ENCODE results near the gene GPR63.

GPR63 gene

DNA sequence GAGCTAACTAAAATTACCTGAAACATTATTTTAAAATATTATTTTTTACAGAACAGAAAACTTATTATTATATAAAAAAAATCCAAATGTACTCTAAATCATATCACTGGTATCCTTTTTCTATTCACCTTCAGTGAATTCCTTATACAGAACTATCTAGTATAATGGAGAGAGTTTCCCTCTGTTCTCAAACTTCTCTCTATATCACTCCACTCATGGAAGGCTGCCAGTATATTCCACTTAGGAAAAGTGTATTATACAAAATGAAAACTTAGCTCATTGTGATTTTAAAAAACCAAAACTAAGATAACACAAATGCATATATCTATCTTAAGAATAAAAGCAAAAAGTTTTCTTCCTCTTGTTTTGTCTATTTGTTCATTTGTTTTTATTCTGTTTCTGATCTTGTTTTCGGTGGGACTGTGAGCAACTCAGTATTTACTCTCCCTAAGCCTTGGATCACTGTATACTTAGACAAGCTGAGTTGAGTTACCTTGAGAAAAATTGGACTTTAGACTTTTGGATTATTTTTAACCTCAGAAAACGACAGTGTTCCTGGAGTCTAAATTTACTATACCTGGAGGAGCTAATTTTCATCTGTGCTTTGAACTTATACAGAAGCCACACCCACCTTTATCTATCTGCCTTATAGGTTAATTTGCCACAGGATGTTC is 61.4 kb downstream of the GPR63 start:
- DNase-seq (ENCODE audit: extremely low read depth, low read depth), result no peak
- TF ChIP-seq, protein P1, sequence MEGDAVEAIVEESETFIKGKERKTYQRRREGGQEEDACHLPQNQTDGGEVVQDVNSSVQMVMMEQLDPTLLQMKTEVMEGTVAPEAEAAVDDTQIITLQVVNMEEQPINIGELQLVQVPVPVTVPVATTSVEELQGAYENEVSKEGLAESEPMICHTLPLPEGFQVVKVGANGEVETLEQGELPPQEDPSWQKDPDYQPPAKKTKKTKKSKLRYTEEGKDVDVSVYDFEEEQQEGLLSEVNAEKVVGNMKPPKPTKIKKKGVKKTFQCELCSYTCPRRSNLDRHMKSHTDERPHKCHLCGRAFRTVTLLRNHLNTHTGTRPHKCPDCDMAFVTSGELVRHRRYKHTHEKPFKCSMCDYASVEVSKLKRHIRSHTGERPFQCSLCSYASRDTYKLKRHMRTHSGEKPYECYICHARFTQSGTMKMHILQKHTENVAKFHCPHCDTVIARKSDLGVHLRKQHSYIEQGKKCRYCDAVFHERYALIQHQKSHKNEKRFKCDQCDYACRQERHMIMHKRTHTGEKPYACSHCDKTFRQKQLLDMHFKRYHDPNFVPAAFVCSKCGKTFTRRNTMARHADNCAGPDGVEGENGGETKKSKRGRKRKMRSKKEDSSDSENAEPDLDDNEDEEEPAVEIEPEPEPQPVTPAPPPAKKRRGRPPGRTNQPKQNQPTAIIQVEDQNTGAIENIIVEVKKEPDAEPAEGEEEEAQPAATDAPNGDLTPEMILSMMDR (IDR thresholded peaks at IDR 0.05; ENCODE audit: low read depth, low read length, missing control alignments), result no peak
- no peak overlapping the region for H3K4me3 ChIP-seq (replicated peaks; ENCODE audit: low read depth, low read length)

DNA sequence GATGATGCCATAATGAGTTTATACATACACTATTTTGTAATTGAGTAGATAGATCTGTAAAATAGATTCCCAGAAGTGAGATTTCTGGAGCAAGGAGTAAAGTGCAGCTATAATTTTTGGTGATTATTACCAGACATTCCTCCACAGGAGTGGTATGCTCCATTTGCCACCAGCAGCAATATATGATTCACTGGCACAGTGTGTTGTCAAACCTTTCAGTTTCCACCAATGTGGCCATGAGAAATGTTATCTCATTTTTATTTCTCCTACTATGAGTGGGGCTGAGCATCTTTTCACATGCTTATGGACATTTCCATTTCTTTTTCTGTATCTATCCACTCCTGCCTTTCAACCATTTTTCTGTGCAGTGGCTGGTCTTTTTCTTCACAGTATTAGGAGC is 70.5 kb downstream of the GPR63 start:
- no peak for DNase-seq (ENCODE audit: extremely low read depth, low read depth)
- TF ChIP-seq, protein P1 (IDR thresholded peaks at IDR 0.05; ENCODE audit: low read depth, low read length, missing control alignments), result no peak
- no peak overlapping the region for H3K4me3 ChIP-seq (replicated peaks; ENCODE audit: low read depth, low read length)

DNA sequence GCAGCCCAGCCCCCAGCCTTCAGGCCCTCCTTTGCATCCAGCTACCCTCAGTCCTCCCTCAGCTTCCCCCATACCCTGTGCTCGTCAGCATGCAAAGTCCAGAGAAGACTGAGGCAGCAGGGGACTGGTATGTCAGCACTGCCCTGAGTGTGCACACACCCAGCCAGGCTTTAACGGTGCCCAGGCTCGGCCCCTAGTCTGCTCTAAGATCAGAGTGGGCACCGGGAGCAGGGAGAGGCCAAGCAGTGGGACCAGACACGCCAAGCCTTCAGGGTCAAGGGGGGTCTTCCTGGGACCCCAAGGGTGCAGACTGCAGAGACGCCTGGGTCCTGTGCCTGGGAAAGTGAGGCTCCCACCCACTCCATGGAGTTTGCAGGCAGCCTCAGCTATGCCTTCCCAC is 74.7 kb downstream of the GPR63 start:
- TF ChIP-seq, protein P1 (IDR thresholded peaks at IDR 0.05; ENCODE audit: low read depth, low read length, missing control alignments), result no peak
- no peak overlapping the region for H3K4me3 ChIP-seq (replicated peaks; ENCODE audit: low read depth, low read length)
- no peak for DNase-seq (ENCODE audit: extremely low read depth, low read depth)

DNA sequence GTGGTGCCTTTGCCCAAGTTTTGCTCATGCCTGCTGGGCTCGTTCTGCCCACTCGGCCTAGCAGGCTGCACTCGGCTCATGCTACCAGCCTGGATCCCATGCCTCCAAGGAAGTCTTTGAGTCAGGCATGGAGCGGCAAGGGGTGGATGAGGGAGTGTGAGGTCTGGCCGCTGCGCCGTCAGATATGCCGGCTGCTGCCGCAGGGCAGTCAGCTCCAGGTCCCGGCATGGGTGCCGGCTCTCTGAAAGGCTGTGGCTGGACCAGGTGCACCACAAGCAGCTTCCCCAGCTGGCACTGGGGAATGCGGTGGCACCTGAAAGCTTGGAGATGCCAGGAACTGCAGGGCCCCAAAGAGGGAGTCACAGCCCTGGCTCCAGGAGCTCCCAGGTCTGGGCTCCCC is 75.5 kb downstream of the GPR63 start:
- TF ChIP-seq, protein P1 (IDR thresholded peaks at IDR 0.05; ENCODE audit: low read depth, low read length, missing control alignments), result no peak
- H3K4me3 ChIP-seq (replicated peaks; ENCODE audit: low read depth, low read length), result no peak overlapping the region
- DNase-seq (ENCODE audit: extremely low read depth, low read depth), result no peak

DNA sequence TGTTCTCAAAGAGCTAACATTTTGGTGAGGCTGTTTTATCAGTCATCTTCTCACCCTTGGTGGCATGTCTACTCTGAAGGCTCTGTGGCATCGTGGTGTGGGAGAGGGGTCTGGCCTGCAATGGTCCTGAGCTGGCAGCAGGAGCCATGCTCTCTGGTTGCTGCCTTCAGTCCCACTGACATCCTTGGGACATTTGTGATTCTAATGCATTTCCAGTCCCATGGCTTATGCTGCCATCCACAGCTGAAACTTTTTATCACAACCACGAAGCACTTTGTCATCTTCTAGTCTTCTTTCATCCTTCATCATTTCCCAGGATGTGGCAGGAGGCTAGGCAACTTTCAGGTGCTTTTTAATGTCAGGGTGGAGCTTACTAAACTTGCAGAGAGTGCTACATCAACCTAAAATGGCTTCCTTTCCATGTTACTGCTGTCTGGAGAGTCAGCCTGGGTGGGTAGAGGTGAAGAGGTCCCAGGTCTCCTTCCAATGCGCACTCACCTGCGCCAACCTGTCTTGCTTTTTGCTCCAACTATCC is 77.1 kb downstream of the GPR63 start:
- no peak overlapping the region for H3K4me3 ChIP-seq (replicated peaks; ENCODE audit: low read depth, low read length)
- no peak for DNase-seq (ENCODE audit: extremely low read depth, low read depth)
- TF ChIP-seq, protein P1 (IDR thresholded peaks at IDR 0.05; ENCODE audit: low read depth, low read length, missing control alignments), result no peak

DNA sequence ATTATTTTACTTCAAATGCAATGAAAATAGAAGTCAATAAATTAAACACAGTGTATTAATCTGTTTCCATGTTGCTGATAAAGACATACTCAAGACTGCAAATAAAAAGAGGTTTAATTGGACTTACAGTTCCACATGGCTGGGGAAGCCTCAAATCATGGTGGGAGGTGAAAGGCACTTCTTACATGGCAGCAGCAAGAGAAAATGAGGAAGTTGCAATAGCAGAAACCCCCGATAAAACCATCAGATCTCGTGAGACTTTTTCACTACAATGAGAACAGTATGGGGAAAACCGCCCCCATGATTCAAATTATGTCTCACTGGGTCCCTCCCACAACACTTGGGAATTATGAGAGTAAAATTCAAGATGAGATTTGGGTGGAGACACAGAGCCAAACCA is 82.2 kb downstream of the GPR63 start:
- DNase-seq (ENCODE audit: extremely low read depth, low read depth), result no peak
- TF ChIP-seq, protein P1 (IDR thresholded peaks at IDR 0.05; ENCODE audit: low read depth, low read length, missing control alignments), result no peak

DNA sequence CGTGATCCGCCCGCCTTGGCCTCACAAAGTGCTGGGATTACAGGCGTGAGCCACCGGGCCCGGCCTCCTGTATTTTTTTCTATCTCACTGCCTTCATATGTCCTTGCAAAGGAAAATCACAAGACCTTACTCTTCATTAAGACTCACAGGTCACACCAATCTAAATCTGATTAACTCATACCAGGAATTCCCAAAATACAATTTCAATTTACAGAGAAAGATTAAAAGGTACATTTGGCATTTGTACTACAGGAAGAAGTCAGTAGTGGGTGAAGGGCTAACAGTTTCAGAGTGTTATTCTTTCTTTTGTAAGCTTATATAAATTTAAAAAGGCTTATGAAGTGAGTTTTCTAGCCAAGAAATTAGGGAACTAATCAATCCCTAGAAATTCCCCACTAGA is 87.4 kb downstream of the GPR63 start:
- no peak overlapping the region for H3K4me3 ChIP-seq (replicated peaks; ENCODE audit: low read depth, low read length)
- TF ChIP-seq, protein P1 (IDR thresholded peaks at IDR 0.05; ENCODE audit: low read depth, low read length, missing control alignments), result no peak
- DNase-seq (ENCODE audit: extremely low read depth, low read depth), result no peak

More for the DNA sequence above, 82.2 kb downstream of the GPR63 start:
- no peak overlapping the region for H3K4me3 ChIP-seq (replicated peaks; ENCODE audit: low read depth, low read length)
